Mammary epithelial cell (primary cell): ENCODE data around the gene DTHD1.

Source experiments
- CTCF ChIP-seq, 2 donors: IDR thresholded peaks in 1 of 2; conservative IDR thresholded peaks in 1 of 2; 2 replicates each; pipeline ENCODE4 v1.5.1; 2011 to 2012; ENCODE audit warnings: inconsistent platforms in 2 of 2, low read length in 2 of 2, mild to moderate bottlenecking in 2 of 2, control low read depth in 1 of 2, low read depth in 1 of 2; ENCODE audit not compliant: insufficient read depth in 1 of 2; ENCODE audit errors: extremely low read depth in 1 of 2
- EZH2 ChIP-seq: IDR thresholded peaks from 2 replicates; pipeline ENCODE4 v1.6.1; 2012; ENCODE audit warnings: low read length, inconsistent platforms, borderline replicate concordance

- TF ChIP-seq CTCF (conservative IDR thresholded peaks at IDR 0.05 in 1 of 2, IDR thresholded peaks at IDR 0.05 in 1 of 2; ENCODE audit: extremely low read depth in 1 of 2, insufficient read depth in 1 of 2, low read depth in 1 of 2, low read length in 2 of 2) (no peak), EZH2 (no peak)
Measured at GRCh38 chr4:36316607-36317006, 35.2 kb downstream of the DTHD1 start.
